Measurements from ENCODE around the gene HAVCR2. TPM values are rescaled to one million over a fixed set of nuclear protein-coding genes. Genes with fewer than 3 reads are reported as not detected.

Gene HAVCR2
- total and polyA plus RNA-seq, 12 donors = 0.76 to 14.9 (median 1.7) TPM

DNA sequence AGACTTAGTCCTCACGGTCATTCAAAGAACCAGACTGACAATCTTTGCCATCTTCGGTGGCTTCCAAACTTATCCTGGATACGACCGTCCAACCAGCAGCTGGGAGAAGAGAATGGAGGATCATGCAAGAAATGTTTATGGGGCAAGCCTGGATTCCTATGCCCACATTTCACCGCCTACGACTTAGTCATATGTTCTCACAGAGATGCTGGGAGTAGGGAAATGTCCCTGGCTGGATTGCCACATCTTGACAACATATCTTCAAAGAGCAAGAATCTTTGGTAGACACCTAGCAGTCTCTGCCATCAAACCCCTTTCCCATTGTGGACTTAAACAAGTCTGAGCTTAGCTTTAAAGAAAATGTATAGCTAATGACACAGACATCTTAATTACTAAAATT, 28.8 kb upstream of the HAVCR2 start:
- 92 to 97% methylated on average over 6 of the region's 6 CpGs for WGBS, 2 donors
- ATAC-seq = no peak
- Histone ChIP-seq H3K27me3 (no peaks in the 10 kb centered on the region), H3K4me3 (no peak overlapping the region), H3K36me3 (peaks cover 0 to 32% (median 9%) of the 10 kb centered on the region in 9 donors), H3K4me1 (peaks cover 0 to 34% (median 20%) of the 10 kb centered on the region in 9 donors), H3K9me3 (no peaks in the 10 kb centered on the region), H3K27ac (no peak overlapping the region)
- no peak for TF ChIP-seq CTCF (IDR thresholded peaks at IDR 0.05)
- no peak for DNase-seq
- intact Hi-C loops (cut with DNase I) = loop anchor here in 2 of 10 donors (10.0 kb wide), 3 partner anchors 303 to 1523 kb away; no protein-coding TSS in a partner anchor

DNA sequence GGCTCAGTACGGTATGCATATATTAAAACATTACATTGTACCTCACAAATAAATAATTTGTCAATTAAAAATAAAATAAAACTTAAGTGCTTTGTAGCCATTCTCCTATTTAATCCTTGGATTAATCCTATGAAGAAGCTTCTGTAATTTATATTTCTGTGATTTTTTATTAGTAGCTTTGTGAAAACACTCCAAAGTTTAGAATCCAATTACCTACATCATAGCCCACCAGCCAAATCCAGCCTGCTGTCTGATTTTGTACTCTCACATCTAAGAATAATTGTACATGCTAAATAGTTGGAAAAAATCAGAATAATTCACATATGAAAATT, 23.4 kb upstream of the HAVCR2 start:
- Histone ChIP-seq H3K4me1 (peaks cover 0 to 28% (median 10%) of the 10 kb centered on the region in 9 donors), H3K4me3 (no peak overlapping the region), H3K9me3 (no peaks in the 10 kb centered on the region), H3K27ac (no peak overlapping the region), H3K36me3 (peaks cover 0 to 8% (median 0%) of the 10 kb centered on the region in 9 donors), H3K27me3 (no peaks in the 10 kb centered on the region)
- no peak for TF ChIP-seq CTCF (IDR thresholded peaks at IDR 0.05)
- ATAC-seq (no peak), DNase-seq (no peak)
- intact Hi-C loops (cut with DNase I) = loop anchor here in 3 of 10 donors (5.0 to 10.0 kb wide), 4 partner anchors 297 to 1517 kb away; no protein-coding TSS in a partner anchor
- 10 to 35% methylated on average over 1 of the region's 1 CpG for WGBS, 2 donors

GRCh38 chr5:157130925-157131324, 22.1 kb upstream of the HAVCR2 start:
- ATAC-seq (peak in 6 of 8 donors; percentile 25 to 83 (median 59)), DNase-seq (no peak)
- TF ChIP-seq CTCF (IDR thresholded peaks at IDR 0.05) = no peak
- intact Hi-C loops (cut with DNase I) = loop anchor here in 3 of 10 donors (5.0 to 10.0 kb wide), 4 partner anchors 296 to 1516 kb away; no protein-coding TSS in a partner anchor
- WGBS, 2 donors = 46 to 53% methylated on average over 7 of the region's 7 CpGs
- no peaks in the 10 kb centered on the region for H3K9me3 ChIP-seq
- H3K36me3 ChIP-seq = no peaks in the 10 kb centered on the region
- peaks cover 0 to 28% (median 10%) of the 10 kb centered on the region in 9 donors for H3K4me1 ChIP-seq
- no peak overlapping the region for H3K4me3 ChIP-seq
- H3K27ac ChIP-seq = no peak overlapping the region
- no peaks in the 10 kb centered on the region for H3K27me3 ChIP-seq

- no peak for ATAC-seq
- H3K9me3 ChIP-seq = peaks cover 0 to 31% (median 7%) of the 10 kb centered on the region in 11 donors
- no peaks in the 10 kb centered on the region for H3K27me3 ChIP-seq
- H3K27ac ChIP-seq = no peak overlapping the region
- TF ChIP-seq CTCF (IDR thresholded peaks at IDR 0.05) = no peak
- no peak overlapping the region for H3K4me3 ChIP-seq
- intact Hi-C loops (cut with DNase I) = loop anchor here in 1 of 10 donors (10.0 kb wide), 1 partner anchor 277 kb away; no protein-coding TSS in a partner anchor
- DNase-seq = no peak
- no peaks in the 10 kb centered on the region for H3K36me3 ChIP-seq
- H3K4me1 ChIP-seq = no peaks in the 10 kb centered on the region
Measured at GRCh38 chr5:157121709-157122108, 12.9 kb upstream of the HAVCR2 start.
